Eye (tissue), 1 donor: Measurements from ENCODE around the gene SLC19A2.
"Not testable (repeated sequence)": the region's sequence is repeated elsewhere in the genome, so short reads cannot be mapped to it uniquely, and the experiment has no call there.

Experiments used
- DNase-seq: peaks from one replicate; pipeline ENCODE4 v3.0.0-alpha.2; 2015

Gene SLC19A2

GRCh38 chr1:169508432-169509338 is 22.9 kb upstream of the SLC19A2 start:
- no peak for DNase-seq

- DNase-seq: no peak
Observed at GRCh38 chr1:169507413-169507812, 21.7 kb upstream of the SLC19A2 start.

- not testable (repeated sequence) for DNase-seq
Observed at GRCh38 chr1:169503601-169504000, 17.9 kb upstream of the SLC19A2 start.

- no peak for DNase-seq
Observed at GRCh38 chr1:169499807-169500206, 14.1 kb upstream of the SLC19A2 start.

- no peak for DNase-seq
Observed at GRCh38 chr1:169497317-169497716, 11.6 kb upstream of the SLC19A2 start.

- DNase-seq: no peak
Observed at GRCh38 chr1:169495916-169496315, 10.2 kb upstream of the SLC19A2 start.

- DNase-seq: no peak
Observed at GRCh38 chr1:169495046-169495775, 9.5 kb upstream of the SLC19A2 start.

- no peak for DNase-seq
Observed at GRCh38 chr1:169494343-169494742, 8.6 kb upstream of the SLC19A2 start.

GRCh38 chr1:169493251-169493650 is 7.5 kb upstream of the SLC19A2 start:
- DNase-seq: no peak

GRCh38 chr1:169491845-169492281 is 6.1 kb upstream of the SLC19A2 start:
- DNase-seq: no peak

GRCh38 chr1:169488157-169488556 is 2.4 kb upstream of the SLC19A2 start:
- no peak for DNase-seq

- no peak for DNase-seq
Observed at GRCh38 chr1:169487561-169487960, 1.8 kb upstream of the SLC19A2 start.

- no peak for DNase-seq
Observed at GRCh38 chr1:169487133-169487532, 1.4 kb upstream of the SLC19A2 start.

- peak; percentile 63 for DNase-seq
Observed at GRCh38 chr1:169486281-169487051, 722 bp upstream of the SLC19A2 start.

- peak; percentile 86 for DNase-seq
Observed at GRCh38 chr1:169484683-169485430, 887 bp downstream of the SLC19A2 start.

GRCh38 chr1:169484101-169484500 is 1.6 kb downstream of the SLC19A2 start:
- DNase-seq: peak; percentile 30

GRCh38 chr1:169483500-169483966 is 2.2 kb downstream of the SLC19A2 start:
- DNase-seq: peak; percentile 78

- DNase-seq: no peak
Observed at GRCh38 chr1:169479363-169480066, 6.2 kb downstream of the SLC19A2 start.

GRCh38 chr1:169478094-169478672 is 7.6 kb downstream of the SLC19A2 start:
- DNase-seq: no peak

GRCh38 chr1:169475806-169476387 is 9.8 kb downstream of the SLC19A2 start:
- peak; percentile 27 for DNase-seq
